Right ventricle myocardium inferior (tissue), 1 donor: ENCODE data around the gene HMGN1. TPM values are rescaled to one million over a fixed set of nuclear protein-coding genes. Genes with fewer than 3 reads are reported as not detected.

ENCODE experiments used
- ATAC-seq: fragments of 200-7000 bp; cut with Tn5 transposase; one replicate; pipeline ENCODE4 v1.9.1; 2020; ENCODE audit warnings: mild to moderate bottlenecking, moderate library complexity
- DNase-seq: peaks from one replicate; pipeline ENCODE4 v3.0.0; 2021; ENCODE audit errors: missing footprints
- intact Hi-C: fragments of 100-400 bp; cut with DNase I; formaldehyde crosslinking; loops from one replicate; pipeline ENCODE4 v1.11.0; 2022
- total RNA-seq: library from RNA; stranded (reverse); fragmentation: NEBNext Ultra II Directional; extraction: Animal tissue kit (Norgen Biotek cat#: 25700); gene quantifications from one replicate; pipeline ENCODE4 v1.2.1, GENCODE V29; 2021
- donor health status: DM: no; HTN: yes; CAD: no; lungs with severe emphysema.

HMGN1 gene
- total RNA-seq, 1 donor from 2014 or later = 69.1 TPM

- DNase-seq (no peak), ATAC-seq (no peak)
- intact Hi-C loops = no loop called here
Observed at GRCh38 chr21:39345440-39345839, 3.4 kb downstream of the HMGN1 start.

GRCh38 chr21:39344848-39345247, 4.0 kb downstream of the HMGN1 start:
- DNase-seq = no peak
- no peak for ATAC-seq
- intact Hi-C loops = no loop called here

GRCh38 chr21:39341249-39341923, 7.5 kb downstream of the HMGN1 start:
- intact Hi-C loops = no loop called here
- no peak for DNase-seq
- ATAC-seq = no peak

GRCh38 chr21:39340687-39341086, 8.2 kb downstream of the HMGN1 start:
- intact Hi-C loops = no loop called here
- DNase-seq (no peak), ATAC-seq (no peak)

- intact Hi-C loops = no loop called here
- ATAC-seq = no peak
Observed at GRCh38 chr21:39339231-39339630, 9.7 kb downstream of the HMGN1 start.

GRCh38 chr21:39336457-39337008, 12.4 kb downstream of the HMGN1 start:
- intact Hi-C loops = no loop called here
- DNase-seq = no peak
- ATAC-seq = no peak

More at GRCh38 chr21:39339231-39339630, 9.7 kb downstream of the HMGN1 start:
- no peak for DNase-seq

- intact Hi-C loops = no loop called here
- DNase-seq (no peak), ATAC-seq (no peak)
Observed at GRCh38 chr21:39334611-39335010, 14.3 kb downstream of the HMGN1 start.

- intact Hi-C loops = no loop called here
- no peak for ATAC-seq
Observed at GRCh38 chr21:39332175-39332574, 16.7 kb downstream of the HMGN1 start.

GRCh38 chr21:39330001-39330400, 18.9 kb downstream of the HMGN1 start:
- intact Hi-C loops = no loop called here
- ATAC-seq (no peak), DNase-seq (no peak)

More at GRCh38 chr21:39332175-39332574, 16.7 kb downstream of the HMGN1 start:
- DNase-seq = no peak

GRCh38 chr21:39327727-39328126, 21.2 kb downstream of the HMGN1 start:
- ATAC-seq = no peak

GRCh38 chr21:39326607-39327307, 22.1 kb downstream of the HMGN1 start:
- ATAC-seq (no peak), DNase-seq (no peak)
- intact Hi-C loops = no loop called here

More at GRCh38 chr21:39327727-39328126, 21.2 kb downstream of the HMGN1 start:
- DNase-seq = no peak
- intact Hi-C loops = no loop called here

GRCh38 chr21:39325458-39325857, 23.4 kb downstream of the HMGN1 start:
- no peak for DNase-seq
- intact Hi-C loops = no loop called here
- ATAC-seq = no peak

- DNase-seq = no peak
- intact Hi-C loops = no loop called here
- ATAC-seq = no peak
Observed at GRCh38 chr21:39321424-39321823, 27.5 kb downstream of the HMGN1 start.

GRCh38 chr21:39319814-39320332, 29.0 kb downstream of the HMGN1 start:
- ATAC-seq (peak; percentile 70), DNase-seq (no peak)
- intact Hi-C loops = no loop called here

- DNase-seq (no peak), ATAC-seq (peak; percentile 87)
- intact Hi-C loops = no loop called here
Observed at GRCh38 chr21:39319251-39319756, 29.6 kb downstream of the HMGN1 start.

- intact Hi-C loops = no loop called here
- DNase-seq (no peak), ATAC-seq (no peak)
Observed at GRCh38 chr21:39318091-39318959, 30.6 kb downstream of the HMGN1 start.

GRCh38 chr21:39317134-39318090, 31.5 kb downstream of the HMGN1 start:
- intact Hi-C loops = no loop called here
- ATAC-seq (no peak), DNase-seq (no peak)

- intact Hi-C loops = no loop called here
- DNase-seq = no peak
- no peak for ATAC-seq
Observed at GRCh38 chr21:39316729-39317128, 32.2 kb downstream of the HMGN1 start.
